Airway epithelial cell (primary cell): ENCODE results near the gene SLC6A14. TPM values are rescaled to one million over a fixed set of nuclear protein-coding genes. Genes with fewer than 3 reads are reported as not detected.

Experiments used
- total RNA-seq: library from RNA; depleted of rRNA; stranded (reverse); fragments of >200 nt; gene quantifications from 2 replicates; pipeline ENCODE4 v1.2.3, GENCODE V29; 2015

Gene SLC6A14
- 37.3 and 54.2 TPM in 2 replicates for total RNA-seq

GRCh38 chrX:116436358-116436816, at the start of gene SLC6A14:
Gene SLC6A14, plus strand, starts transcription at chrX:116436606. Its CDS starts 104 bp downstream, at chrX:116436710.

GRCh38 chrX:116462822-116463221, 26.4 kb downstream of the SLC6A14 start, which contains the start of gene CT83:
Gene CT83, minus strand, starts transcription at chrX:116462976. Its CDS starts 120 bp downstream, at chrX:116462856.

Other genes starting within 250 kb of the SLC6A14 start
- gene CT83, start 26.4 kb downstream of the SLC6A14 start, total RNA-seq = not detected in 2 replicates